Activated CD8-positive, alpha-beta memory T cell treated with anti-CD3 and anti-CD28 coated beads for 36 hours (primary cell): ENCODE data around the gene ARHGAP28. TPM values are rescaled to one million over a fixed set of nuclear protein-coding genes. Genes with fewer than 3 reads are reported as not detected.

Experiments used
- CTCF ChIA-PET: fragments of 350-600 bp; sonication (Branson Sonifier 250); formaldehyde crosslinking; loops from one replicate; lab custom pipeline; 2021; ENCODE audit warnings: antibody characterized with exemption; lab: Charles Lee
- POLR2A ChIA-PET: fragments of 350-600 bp; sonication (Branson Sonifier 250); formaldehyde crosslinking; loops from one replicate; lab custom pipeline; 2021; ENCODE audit warnings: antibody characterized with exemption; lab: Charles Lee
- total RNA-seq, 2 experiments: library from RNA; stranded (reverse); gene quantifications; one replicate each; pipeline ENCODE4 v1.2.3, GENCODE V29; 2021

ARHGAP28 gene
- total RNA-seq, 2 experiments from 2014 or later, result not detected

- CTCF ChIA-PET, result no interaction called here
- POLR2A ChIA-PET, result no interaction called here
Observed at GRCh38 chr18:6947338-6948030, 218.0 kb downstream of the ARHGAP28 start.

- ChIA-PET POLR2A (no interaction called here), CTCF (no interaction called here)
Observed at GRCh38 chr18:6948281-6949055, 219.0 kb downstream of the ARHGAP28 start.

- ChIA-PET CTCF (no interaction called here), POLR2A (no interaction called here)
Observed at GRCh38 chr18:6949800-6950586, 220.5 kb downstream of the ARHGAP28 start.

- ChIA-PET POLR2A (no interaction called here), CTCF (no interaction called here)
Observed at GRCh38 chr18:6950641-6951040, 221.1 kb downstream of the ARHGAP28 start.

- CTCF ChIA-PET, result no interaction called here
- POLR2A ChIA-PET, result no interaction called here
Observed at GRCh38 chr18:6951336-6952090, 222.0 kb downstream of the ARHGAP28 start.

GRCh38 chr18:6954501-6954900, 225.0 kb downstream of the ARHGAP28 start:
- ChIA-PET POLR2A (no interaction called here), CTCF (no interaction called here)

- POLR2A ChIA-PET, result no interaction called here
- CTCF ChIA-PET, result no interaction called here
Observed at GRCh38 chr18:6955304-6955703, 225.8 kb downstream of the ARHGAP28 start.

- POLR2A ChIA-PET, result no interaction called here
- CTCF ChIA-PET, result no interaction called here
Observed at GRCh38 chr18:6956495-6956894, 227.0 kb downstream of the ARHGAP28 start.

GRCh38 chr18:6956999-6957398, 227.5 kb downstream of the ARHGAP28 start:
- ChIA-PET CTCF (no interaction called here), POLR2A (no interaction called here)

- ChIA-PET CTCF (no interaction called here), POLR2A (no interaction called here)
Observed at GRCh38 chr18:6959110-6959509, 229.6 kb downstream of the ARHGAP28 start.

- ChIA-PET POLR2A (no interaction called here), CTCF (no interaction called here)
Observed at GRCh38 chr18:6960124-6960523, 230.6 kb downstream of the ARHGAP28 start.

GRCh38 chr18:6960656-6961055, 231.1 kb downstream of the ARHGAP28 start:
- POLR2A ChIA-PET, result no interaction called here
- CTCF ChIA-PET, result no interaction called here

GRCh38 chr18:6961331-6961730, 231.8 kb downstream of the ARHGAP28 start:
- CTCF ChIA-PET, result no interaction called here
- POLR2A ChIA-PET, result no interaction called here

GRCh38 chr18:6962571-6963451, 233.3 kb downstream of the ARHGAP28 start:
- CTCF ChIA-PET, result no interaction called here

GRCh38 chr18:6963452-6964097, 234.1 kb downstream of the ARHGAP28 start:
- CTCF ChIA-PET, result no interaction called here
- POLR2A ChIA-PET, result no interaction called here

More at GRCh38 chr18:6962571-6963451, 233.3 kb downstream of the ARHGAP28 start:
- POLR2A ChIA-PET, result no interaction called here
